BE2C (cell line): ENCODE results near the gene RGS6.

ENCODE experiments used
- DNase-seq: peaks from one replicate; pipeline ENCODE4 v3.0.0-alpha.2; 2020
- H3K27me3 ChIP-seq: fragments of 250-450 bp; sonication (Bioruptor Pico); 2 replicates; pipeline ENCODE4 v1.5.1; 2020; ENCODE audit warnings: mild to moderate bottlenecking
- H3K36me3 ChIP-seq: fragments of 250-450 bp; sonication (Bioruptor Pico); 2 replicates; pipeline ENCODE4 v1.5.1; 2020; ENCODE audit warnings: mild to moderate bottlenecking
- H3K4me1 ChIP-seq: fragments of 250-450 bp; sonication (Bioruptor Pico); 2 replicates; pipeline ENCODE4 v1.5.1; 2020
- H3K4me3 ChIP-seq: 2 replicates; pipeline ENCODE4 v1.5.1; 2011; ENCODE audit warnings: low read depth, low read length
- H3K9me3 ChIP-seq: fragments of 250-450 bp; sonication (Bioruptor Pico); 2 replicates; pipeline ENCODE4 v1.5.1; 2020
- CTCF ChIP-seq: IDR thresholded peaks from 2 replicates; pipeline ENCODE4 v1.5.1; 2012; ENCODE audit warnings: mild to moderate bottlenecking, low read depth, low read length

The RGS6 gene

DNA sequence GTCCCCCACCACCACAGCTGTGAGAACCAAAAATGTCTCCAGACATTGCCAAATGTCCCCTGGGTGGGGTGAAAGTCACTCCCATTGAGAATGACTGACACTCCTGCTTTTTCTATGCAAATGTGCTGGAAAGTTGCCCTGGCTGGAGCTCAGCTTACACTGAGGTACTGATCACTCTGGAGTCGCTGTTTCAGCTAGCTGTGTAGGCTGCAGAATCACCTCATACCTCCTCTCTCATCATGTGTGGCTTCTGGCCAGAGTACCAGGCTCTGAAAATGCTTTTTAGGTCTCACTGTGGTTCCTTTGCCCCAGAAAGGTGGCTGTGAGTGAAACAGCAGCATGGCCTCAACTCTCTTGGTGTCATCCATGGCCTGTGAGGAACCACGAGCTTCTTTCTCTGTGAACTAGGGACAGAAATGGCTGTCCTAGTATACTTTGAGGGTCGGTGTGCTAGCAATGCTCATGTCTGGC, 547.3 kb downstream of the RGS6 start:
- no peaks in the 10 kb centered on the region for H3K36me3 ChIP-seq
- peaks cover 13% of the 10 kb centered on the region for H3K27me3 ChIP-seq
- no peaks in the 10 kb centered on the region for H3K9me3 ChIP-seq
- no peak overlapping the region for H3K4me3 ChIP-seq
- DNase-seq: no peak
- H3K4me1 ChIP-seq: peaks cover 12% of the 10 kb centered on the region
- TF ChIP-seq CTCF: no peak

DNA sequence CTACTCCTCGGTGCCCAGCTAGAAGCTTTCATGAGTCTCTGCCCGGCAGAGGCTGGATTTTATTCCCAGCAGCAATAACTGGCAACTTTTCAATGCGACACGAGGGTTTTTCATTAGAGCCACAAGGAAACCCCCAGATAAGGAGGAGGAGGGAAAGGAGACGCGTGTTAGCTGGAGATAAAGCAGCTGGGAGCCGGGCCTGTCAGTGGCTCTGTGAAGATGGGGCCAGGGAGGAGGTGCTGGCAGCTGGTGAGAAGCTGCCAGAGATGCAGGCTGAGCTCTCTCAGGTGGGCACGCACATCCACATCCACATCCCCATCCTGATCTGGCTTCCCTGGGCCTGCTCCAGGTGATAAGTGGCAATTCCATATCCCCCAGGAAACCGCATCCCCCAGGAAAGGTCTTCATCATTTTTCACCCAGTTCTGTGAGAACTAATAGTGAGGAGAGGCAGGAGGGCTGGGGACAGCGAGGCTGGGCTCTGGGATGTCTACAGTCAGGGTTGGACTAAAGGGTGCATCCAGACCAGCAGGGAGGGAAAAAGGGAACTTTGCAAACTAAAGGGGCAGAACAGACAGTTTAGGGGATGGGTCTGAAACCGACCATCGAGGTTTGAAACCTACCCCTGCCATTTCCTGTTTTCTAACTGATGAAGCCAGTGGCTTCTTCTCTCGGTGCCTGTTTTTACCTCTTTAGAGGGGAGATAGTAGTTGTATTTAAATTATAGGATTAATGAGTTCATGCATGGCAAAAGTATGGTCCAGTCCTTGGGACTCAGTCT, 548.4 kb downstream of the RGS6 start:
- no peaks in the 10 kb centered on the region for H3K9me3 ChIP-seq
- TF ChIP-seq CTCF: no peak
- peaks cover 12% of the 10 kb centered on the region for H3K4me1 ChIP-seq
- no peaks in the 10 kb centered on the region for H3K36me3 ChIP-seq
- H3K4me3 ChIP-seq: no peak overlapping the region
- no peak for DNase-seq
- H3K27me3 ChIP-seq: peaks cover 13% of the 10 kb centered on the region

DNA sequence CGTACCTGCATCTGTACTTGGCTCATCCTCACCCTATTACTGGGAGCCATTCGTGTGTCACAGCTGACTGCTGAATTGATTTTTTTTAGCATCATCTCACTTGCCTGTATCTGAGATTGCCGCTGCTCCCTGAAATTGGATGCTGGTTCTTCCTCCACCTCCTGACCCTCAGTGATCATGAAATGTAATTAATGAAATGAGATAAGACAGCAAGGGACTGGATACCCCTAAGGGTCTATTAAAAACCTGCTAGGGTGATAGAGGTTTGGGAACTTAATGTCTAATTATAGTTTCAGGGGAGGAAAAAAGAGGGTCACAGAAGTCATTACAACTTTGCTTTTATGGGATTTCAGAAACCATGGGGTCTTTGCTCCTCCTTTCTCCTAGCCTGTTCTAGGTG, 551.1 kb downstream of the RGS6 start:
- peak overlapping the region; percentile 22; the same call in 1 of the 2 replicates for H3K4me3 ChIP-seq
- 0 out of 2 replicates have a peak, but pooled peaks cover 6% of the 10 kb centered on the region for H3K9me3 ChIP-seq
- no peaks in the 10 kb centered on the region; the same call in 1 of the 2 replicates for H3K27me3 ChIP-seq
- no peak for DNase-seq
- no peak for TF ChIP-seq CTCF
- H3K36me3 ChIP-seq: no peaks in the 10 kb centered on the region
- H3K4me1 ChIP-seq: peaks cover 12% of the 10 kb centered on the region

GRCh38 chr14:72485695-72486094, 553.5 kb downstream of the RGS6 start:
- Histone ChIP-seq H3K9me3 (0 out of 2 replicates have a peak, but pooled peaks cover 6% of the 10 kb centered on the region), H3K27me3 (no peaks in the 10 kb centered on the region), H3K4me1 (peaks cover 12% of the 10 kb centered on the region), H3K4me3 (no peak overlapping the region), H3K36me3 (no peaks in the 10 kb centered on the region)
- no peak for DNase-seq
- no peak for TF ChIP-seq CTCF

DNA sequence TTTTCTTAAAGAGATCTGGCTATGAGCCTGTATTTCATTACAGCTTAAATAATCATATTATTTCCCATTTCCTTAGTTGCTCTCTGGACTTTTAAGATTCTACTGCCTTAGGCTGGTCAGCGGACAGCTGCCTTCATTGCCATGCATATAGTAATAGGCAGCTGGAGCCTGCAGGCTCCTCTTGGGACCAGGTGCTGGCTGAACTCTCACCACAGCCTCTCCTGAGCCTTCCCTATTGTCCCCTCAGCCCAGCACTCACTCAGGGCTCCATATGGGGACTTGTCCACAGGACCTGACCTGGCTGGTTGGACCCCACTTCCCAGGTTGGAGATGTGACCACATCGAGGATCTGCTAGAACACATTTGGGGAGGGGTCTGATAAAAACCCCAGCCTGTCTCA, 556.3 kb downstream of the RGS6 start:
- TF ChIP-seq CTCF: no peak
- 0 out of 2 replicates have a peak, but pooled peaks cover 6% of the 10 kb centered on the region for H3K9me3 ChIP-seq

GRCh38 chr14:72492196-72492595, 560.0 kb downstream of the RGS6 start:
- Histone ChIP-seq H3K36me3 (no peaks in the 10 kb centered on the region), H3K27me3 (peaks cover 23% of the 10 kb centered on the region), H3K9me3 (0 out of 2 replicates have a peak, but pooled peaks cover 6% of the 10 kb centered on the region), H3K4me3 (no peak overlapping the region), H3K4me1 (no peaks in the 10 kb centered on the region)
- no peak for DNase-seq
- no peak for TF ChIP-seq CTCF

More for the DNA sequence above, 556.3 kb downstream of the RGS6 start:
- H3K4me3 ChIP-seq: no peak overlapping the region
- H3K36me3 ChIP-seq: no peaks in the 10 kb centered on the region
- DNase-seq: peak; percentile 33
- H3K27me3 ChIP-seq: no peaks in the 10 kb centered on the region
- peaks cover 4% of the 10 kb centered on the region for H3K4me1 ChIP-seq
